H1 (cell line): ENCODE measurements around the gene ROM1. TPM values are rescaled to one million over a fixed set of nuclear protein-coding genes. Genes with fewer than 3 reads are reported as not detected.
A peak's percentile ranks its signal among the peaks of the same experiment; 100 is the strongest.

Experiments used
- CTCF ChIA-PET: fragments of 300-600 bp; sonication (Branson Sonifier 250); formaldehyde crosslinking; loops from one replicate; lab custom pipeline; 2021; ENCODE audit not compliant: partially characterized antibody; lab: Charles Lee
- POLR2A ChIA-PET: fragments of 300-600 bp; sonication (Branson Sonifier 250); formaldehyde crosslinking; loops from one replicate; lab custom pipeline; 2021; ENCODE audit warnings: inconsistent platforms; ENCODE audit not compliant: partially characterized antibody; lab: Charles Lee
- DNase-seq, 2 experiments: peaks; one replicate each; pipeline versions ENCODE4 v3.0.0 to v3.0.0-alpha.2; 2010 to 2022; ENCODE audit warnings: low spot score in 2 of 2, low read depth in 1 of 2, mixed read lengths in 1 of 2
- FAIRE-seq: peaks from 2 replicates; lab custom pipeline; 2011; peaks lifted over from hg19 to GRCh38; lab: Jason Lieb, UNC
- H2AFZ ChIP-seq: 2 replicates; pipeline ENCODE4 v1.8.1; 2012; ENCODE audit warnings: low read length, inconsistent platforms
- H2AK5ac ChIP-seq: 2 replicates; pipeline ENCODE4 v1.6.1; 2013; ENCODE audit warnings: low read depth, low read length
- H2BK120ac ChIP-seq: replicated peaks from 2 replicates; pipeline ENCODE3; 2013; ENCODE audit warnings: low read depth, low read length, inconsistent platforms
- H2BK12ac ChIP-seq: 2 replicates; pipeline ENCODE4 v1.6.1; 2013; ENCODE audit warnings: low read depth, low read length
- H2BK15ac ChIP-seq: 2 replicates; pipeline ENCODE4 v1.6.1; 2013; ENCODE audit warnings: low read length
- H2BK20ac ChIP-seq: 2 replicates; pipeline ENCODE4 v1.6.1; 2013; ENCODE audit warnings: low read length
- H2BK5ac ChIP-seq: 2 replicates; pipeline ENCODE4 v1.6.1; 2013; ENCODE audit warnings: low read depth, low read length
- H3K14ac ChIP-seq: 2 replicates; pipeline ENCODE4 v1.6.1; 2013; ENCODE audit warnings: inconsistent platforms; ENCODE audit not compliant: insufficient read length
- H3K18ac ChIP-seq: 2 replicates; pipeline ENCODE4 v1.6.1; 2013; ENCODE audit warnings: low read length; ENCODE audit errors: extremely low read depth
- H3K23ac ChIP-seq: 2 replicates; pipeline ENCODE4 v1.6.1; 2013; ENCODE audit warnings: inconsistent platforms; ENCODE audit not compliant: insufficient read length
- H3K23me2 ChIP-seq: 2 replicates; pipeline ENCODE4 v1.6.1; 2013; ENCODE audit warnings: low read depth, low read length
- H3K27ac ChIP-seq: 2 replicates; pipeline ENCODE4 v1.6.1; 2011; ENCODE audit warnings: low read depth, low read length, inconsistent platforms
- H3K27me3 ChIP-seq, 4 experiments: replicated peaks in 1 of 4; 1 replicate in 1 of 4; 2 replicates in 3 of 4; pipeline versions ENCODE4 v1.6.1 to v1.8.1; 2011 to 2013; ENCODE audit warnings: low read length in 3 of 4, mild to moderate bottlenecking in 3 of 4, inconsistent platforms in 2 of 4, mixed read lengths in 2 of 4, moderate library complexity in 1 of 4; ENCODE audit not compliant: control insufficient read depth in 3 of 4, insufficient read depth in 3 of 4; ENCODE audit errors: extremely low read depth in 1 of 4
- H3K36me3 ChIP-seq, 4 experiments: 2 replicates each; pipeline versions ENCODE4 v1.6.1 to v1.8.1; 2011 to 2013; ENCODE audit warnings: mild to moderate bottlenecking in 4 of 4, low read length in 3 of 4, moderate library complexity in 2 of 4, control low read depth in 1 of 4, inconsistent platforms in 1 of 4; ENCODE audit not compliant: insufficient read depth in 4 of 4, control insufficient read depth in 2 of 4
- H3K4ac ChIP-seq: replicated peaks from 2 replicates; pipeline ENCODE3; 2013; ENCODE audit warnings: low read length, low read depth, mixed read lengths, inconsistent platforms; ENCODE audit not compliant: insufficient read length
- H3K4me1 ChIP-seq, 4 experiments: replicated peaks in 1 of 4; 1 replicate in 1 of 4; 2 replicates in 3 of 4; pipeline versions ENCODE4 v1.6.1 to v1.8.1; 2011 to 2013; ENCODE audit warnings: low read length in 3 of 4, inconsistent platforms in 2 of 4, mixed read lengths in 1 of 4; ENCODE audit not compliant: insufficient read depth in 4 of 4, control insufficient read depth in 3 of 4
- H3K4me2 ChIP-seq, 2 experiments: 2 replicates each; pipeline versions ENCODE4 v1.6.1 to v1.8.1; 2011 to 2013; ENCODE audit warnings: low read depth in 2 of 2, low read length in 2 of 2, control low read depth in 1 of 2, inconsistent platforms in 1 of 2, mild to moderate bottlenecking in 1 of 2; ENCODE audit not compliant: insufficient read depth in 1 of 2
- H3K4me3 ChIP-seq, 4 experiments: fragments of 200-600, 300-600 bp in 1 of 4; sonication (generic), shearing (Covaris generic), sonication (Bioruptor Twin) in 1 of 4; 2 replicates each; pipeline versions ENCODE4 v1.5.1 to v1.8.1; 2011 to 2016; ENCODE audit warnings: low read length in 4 of 4, low read depth in 3 of 4, control low read depth in 2 of 4, inconsistent platforms in 2 of 4, mild to moderate bottlenecking in 2 of 4, mixed read lengths in 1 of 4, moderate library complexity in 1 of 4; ENCODE audit not compliant: insufficient read depth in 2 of 4; ENCODE audit errors: extremely low read depth in 1 of 4
- H3K56ac ChIP-seq: replicated peaks from 2 replicates; pipeline ENCODE3; 2013; ENCODE audit warnings: low read depth, mild to moderate bottlenecking, mixed read lengths, low read length, inconsistent platforms; ENCODE audit not compliant: insufficient read length
- H3K79me1 ChIP-seq: 2 replicates; pipeline ENCODE4 v1.6.1; 2013; ENCODE audit warnings: low read depth, low read length, control low read depth
- H3K79me2 ChIP-seq, 2 experiments: 2 replicates each; pipeline versions ENCODE4 v1.6.1 to v1.8.1; 2012 to 2013; ENCODE audit warnings: low read length in 2 of 2, mild to moderate bottlenecking in 2 of 2, inconsistent platforms in 1 of 2; ENCODE audit not compliant: insufficient read depth in 2 of 2, control insufficient read depth in 1 of 2
- H3K9ac ChIP-seq, 4 experiments: replicated peaks in 1 of 4; 1 replicate in 1 of 4; 2 replicates in 3 of 4; pipeline versions ENCODE4 v1.6.1 to v1.8.1; 2011 to 2013; ENCODE audit warnings: low read depth in 3 of 4, low read length in 3 of 4, control low read depth in 2 of 4, mild to moderate bottlenecking in 2 of 4, moderate library complexity in 2 of 4, inconsistent platforms in 1 of 4; ENCODE audit errors: extremely low read depth in 1 of 4
- H3K9me3 ChIP-seq, 2 experiments: 2 replicates each; pipeline versions ENCODE4 v1.6.1 to v1.8.1; 2012 to 2013; ENCODE audit warnings: mild to moderate bottlenecking in 2 of 2, moderate library complexity in 2 of 2, control low read depth in 1 of 2, inconsistent platforms in 1 of 2, low read depth in 1 of 2, low read length in 1 of 2, mixed read lengths in 1 of 2; ENCODE audit not compliant: insufficient read depth in 2 of 2
- H4K20me1 ChIP-seq, 2 experiments: replicated peaks in 1 of 2; 2 replicates each; pipeline versions ENCODE3 to v1.8.1; 2011 to 2013; ENCODE audit warnings: inconsistent platforms in 2 of 2, low read length in 2 of 2, mild to moderate bottlenecking in 1 of 2; ENCODE audit not compliant: insufficient read depth in 2 of 2, control insufficient read depth in 1 of 2
- H4K5ac ChIP-seq: 2 replicates; pipeline ENCODE4 v1.6.1; 2013; ENCODE audit warnings: low read length, low read depth, mixed read lengths, inconsistent platforms; ENCODE audit not compliant: insufficient read length
- H4K8ac ChIP-seq: 2 replicates; pipeline ENCODE4 v1.8.0; 2013; ENCODE audit warnings: mild to moderate bottlenecking, moderate library complexity, low read length, inconsistent platforms; ENCODE audit not compliant: insufficient read depth; ENCODE audit errors: extremely low read depth
- H4K91ac ChIP-seq: replicated peaks from 2 replicates; pipeline ENCODE3; 2013; ENCODE audit warnings: low read length, mixed read lengths, inconsistent platforms; ENCODE audit not compliant: insufficient read length
- GABPA ChIP-seq: IDR thresholded peaks from 2 replicates; pipeline ENCODE4 v1.6.1; 2011; ENCODE audit warnings: mild to moderate bottlenecking, low read length, moderate library complexity, borderline replicate concordance; ENCODE audit not compliant: insufficient read depth
- KDM1A ChIP-seq: fragments of 200-600, 300-600 bp; sonication (generic); IDR thresholded peaks from 2 replicates; pipeline ENCODE4 v1.7.1; 2016; ENCODE audit warnings: mild to moderate bottlenecking, low read length, borderline replicate concordance
- WGBS, 2 experiments: shearing (Covaris generic) in 1 of 2; methylation state at CpG; one replicate each; pipeline versions ENCODE4 v1.1.6 to v1.1.7; 2013 to 2015; ENCODE audit warnings: low lambda C conversion rate in 2 of 2, mixed read lengths in 2 of 2, inconsistent platforms in 1 of 2, low coverage in 1 of 2, missing lambda C conversion rate in 1 of 2; ENCODE audit not compliant: insufficient replicate concordance in 2 of 2, insufficient coverage in 1 of 2, insufficient read length in 1 of 2; ENCODE audit errors: extremely low coverage in 1 of 2, missing lambda C conversion rate in 1 of 2; 5-methylcytosine and 5-hydroxymethylcytosine counted together
- polyA plus RNA-seq, 7 experiments: library from polyadenylated mRNA; depleted of rRNA in 3 of 7; stranded (reverse) in 5 of 7; unstranded in 2 of 7; fragments of >200 nt in 5 of 7; fragments of 200-250 nt in 2 of 7; gene quantifications; 1 replicate in 5 of 7; 2 replicates in 1 of 7; 4 replicates in 1 of 7; pipeline versions ENCODE4 v1.2.1 to v1.2.3, GENCODE V29; 2011 to 2013; ENCODE audit warnings: missing spikeins in 2 of 7, mixed read lengths in 2 of 7
- total RNA-seq: library from RNA; stranded (reverse); fragmentation: NEBNext Ultra II Directional; extraction: Animal tissue kit (Norgen Biotek cat#: 25700); gene quantifications from 2 replicates; pipeline ENCODE4 v1.2.1, GENCODE V29; 2021

ROM1 gene
- total and polyA plus RNA-seq, 2 of the 8 experiments (the other 6 are each of a cell fraction or from before 2014, with no cell fraction given), result 0.86 to 2.2 TPM

DNA sequence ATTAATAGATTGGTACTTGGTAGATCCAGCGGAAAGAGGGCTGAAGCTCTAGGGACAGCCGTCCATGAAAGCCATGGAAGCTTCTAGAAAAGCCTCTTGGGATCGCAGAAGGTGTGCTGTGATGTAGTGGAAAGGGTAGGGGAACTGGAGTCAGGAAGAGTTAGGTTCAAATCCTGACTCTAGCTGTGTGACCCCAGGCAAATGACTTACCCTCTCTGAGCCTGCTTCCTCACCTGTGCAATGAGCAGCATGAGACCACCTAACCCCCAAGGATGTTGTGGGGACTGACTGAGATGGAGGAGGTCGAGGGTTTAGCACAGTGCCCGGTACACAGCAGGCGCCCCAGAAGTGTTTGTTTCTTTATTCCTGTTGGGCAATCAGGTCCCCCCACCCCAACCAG is 2.7 kb upstream of the ROM1 start:
- Histone ChIP-seq H4K20me1 (no peaks in the 10 kb centered on the region), H4K5ac (no peak overlapping the region), H3K23me2 (peaks cover 9% of the 10 kb centered on the region; the same call in 1 of the 2 replicates), H3K27ac (no peak overlapping the region), H3K9me3 (no peaks in the 10 kb centered on the region), H2BK15ac (no peak overlapping the region), H3K79me2 (no peaks in the 10 kb centered on the region), H3K18ac (no peak overlapping the region), H2BK12ac (no peak overlapping the region), H3K4me2 (no peak overlapping the region), H2BK5ac (no peak overlapping the region), H3K27me3 (peaks cover 0 to 3% (median 2%) of the 10 kb centered on the region in 4 experiments; a peak in 1 of 7 replicates), H3K4me1 (peaks cover 3 to 23% (median 12%) of the 10 kb centered on the region in 4 experiments), H2BK20ac (no peak overlapping the region), H3K56ac (no peak overlapping the region), H3K23ac (no peak overlapping the region), H2AK5ac (no peak overlapping the region), H3K4ac (no peak overlapping the region)
- no peak for FAIRE-seq
- ChIA-PET POLR2A (interaction anchor here (0.9 to 15.8 kb wide), 10 partner anchors 10 to 231 kb away, joined by 3 to 235 read pairs (median 6); partner anchors contain the start of genes B3GAT3, C11orf98, CSKMT and EEF1G), CTCF (interaction anchor here (1.1 to 10.2 kb wide), 8 partner anchors 7 to 67 kb away, joined by 3 to 97 read pairs (median 12); partner anchors contain the start of genes B3GAT3, LBHD1, TUT1 and UQCC3)
- TF ChIP-seq KDM1A, result peak; percentile 56; the same call in 1 of the 2 replicates
- TF ChIP-seq GABPA, result no peak
- TF ChIP-seq, all 59 proteins: peak for 1
- Histone ChIP-seq H3K9ac (no peak overlapping the region), H3K14ac (no peak overlapping the region), H4K91ac (no peak overlapping the region), H3K4me3 (no peak overlapping the region), H3K36me3 (no peaks in the 10 kb centered on the region; a peak in 2 of 8 replicates), H2AFZ (no peak overlapping the region), H2BK120ac (no peak overlapping the region), H3K79me1 (no peaks in the 10 kb centered on the region), H4K8ac (no peak overlapping the region)
- no peak for DNase-seq
- WGBS, 2 experiments, result 89% methylated on average over 6 of the region's 6 CpGs; no CpG with 5 or more reads in 1 of the 2 experiments
